ENCODE data around the gene MAP3K21.

MAP3K21 gene

DNA sequence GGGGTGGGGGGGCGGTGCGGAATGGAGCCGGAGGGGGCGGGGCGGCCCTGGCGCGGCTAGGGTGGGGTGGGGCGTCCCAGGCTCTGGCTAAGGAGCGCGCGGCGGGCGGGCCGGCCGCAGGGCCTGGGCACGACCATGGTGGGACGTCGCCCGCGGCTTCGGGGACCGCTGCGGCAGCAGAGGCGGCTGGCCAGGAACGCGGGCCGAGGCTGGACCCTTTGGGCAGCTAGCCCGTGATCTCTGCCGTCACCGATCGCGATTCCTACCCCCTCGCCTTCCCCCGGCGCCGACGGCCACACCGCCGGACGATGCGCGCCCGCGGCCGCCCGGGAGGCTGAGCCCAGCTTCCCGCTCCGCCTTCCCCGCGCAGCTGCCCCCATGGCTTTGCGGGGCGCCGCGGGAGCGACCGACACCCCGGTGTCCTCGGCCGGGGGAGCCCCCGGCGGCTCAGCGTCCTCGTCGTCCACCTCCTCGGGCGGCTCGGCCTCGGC lies at the start of gene MAP3K21:
MAP3K21 (plus strand) TSS at position 74 of the 491 bp plus-strand sequence; CDS start at position 379, 305 bp downstream.
- no peak for FAIRE-seq

DNA sequence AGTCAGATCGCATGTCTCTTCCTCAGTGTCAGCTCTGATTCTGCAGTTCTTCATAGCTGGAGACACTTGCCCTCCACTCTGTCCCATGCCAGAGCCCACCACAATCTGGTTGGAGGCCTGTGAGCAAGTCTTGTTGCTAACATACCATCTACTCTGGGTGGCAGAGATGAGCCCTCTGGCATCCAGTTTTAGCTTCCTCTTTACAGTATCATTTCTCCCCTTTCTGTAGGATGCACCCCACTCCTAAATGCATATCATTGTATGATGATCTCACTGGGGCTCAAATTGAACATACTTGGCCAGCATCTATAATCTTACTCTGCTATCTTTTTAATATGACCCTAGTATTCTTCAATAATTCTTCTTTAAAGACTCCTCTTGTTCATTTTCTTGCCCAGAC lies 48.9 kb upstream of the MAP3K21 start:
- no peak for FAIRE-seq

DNA sequence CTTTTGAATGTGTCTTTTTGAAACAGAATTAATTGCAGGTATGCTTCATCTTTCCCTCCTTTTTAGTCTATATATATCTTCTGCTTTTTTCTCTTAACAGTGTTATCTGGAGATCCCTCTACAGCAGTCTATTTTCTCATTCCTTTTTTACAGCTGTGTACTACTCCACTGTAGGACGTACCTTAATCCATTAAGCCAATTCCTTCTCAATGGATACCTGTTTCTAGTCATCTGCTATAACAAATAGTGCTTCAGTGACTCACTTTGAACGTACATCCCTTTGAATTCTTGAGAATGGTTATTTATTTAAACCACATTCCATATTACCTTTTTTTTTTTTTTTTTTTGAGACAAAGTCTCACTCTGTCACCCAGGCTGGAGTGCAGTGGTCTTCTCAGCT lies 47.6 kb upstream of the MAP3K21 start:
- FAIRE-seq: no peak

DNA sequence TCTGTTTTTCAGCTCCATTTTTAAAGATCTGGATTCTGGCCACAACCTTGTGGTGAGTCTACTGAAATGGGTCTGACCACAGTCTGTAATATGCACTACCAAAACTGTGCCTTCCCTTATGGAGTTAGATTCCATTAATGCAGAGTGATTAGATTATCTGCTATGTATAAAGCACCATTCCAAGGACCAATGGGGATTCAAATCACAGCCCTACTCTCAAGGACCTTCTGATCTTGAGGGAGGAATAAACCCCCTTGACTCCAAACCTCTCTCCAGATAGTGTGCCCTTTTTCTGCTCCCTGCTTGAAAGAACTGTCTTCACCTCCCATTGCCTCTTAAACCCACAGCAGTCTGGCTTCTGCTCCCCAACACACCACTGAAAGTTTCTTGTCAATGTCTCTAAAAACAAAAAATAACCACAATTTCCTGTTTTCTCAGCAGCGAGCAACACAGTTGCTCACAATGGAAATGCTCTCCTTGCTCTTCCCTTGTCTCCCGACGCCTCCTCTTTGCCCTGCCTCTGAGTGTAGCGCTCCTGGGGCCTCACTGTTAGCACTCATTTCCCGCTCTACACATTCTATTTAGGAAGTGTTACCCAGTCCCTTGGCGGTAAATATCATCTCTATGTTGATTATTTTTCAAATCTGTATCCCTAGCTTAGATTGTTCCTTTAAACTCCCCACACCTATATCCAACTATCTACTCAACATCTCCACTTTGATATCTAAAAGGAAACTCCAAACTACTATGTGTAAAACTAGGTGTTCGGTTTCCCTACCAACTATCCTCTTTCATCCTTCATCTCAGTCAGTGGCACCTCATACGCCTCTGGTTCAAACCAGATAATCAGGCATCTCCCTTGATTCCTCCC lies 45.6 kb upstream of the MAP3K21 start:
- no peak for FAIRE-seq

DNA sequence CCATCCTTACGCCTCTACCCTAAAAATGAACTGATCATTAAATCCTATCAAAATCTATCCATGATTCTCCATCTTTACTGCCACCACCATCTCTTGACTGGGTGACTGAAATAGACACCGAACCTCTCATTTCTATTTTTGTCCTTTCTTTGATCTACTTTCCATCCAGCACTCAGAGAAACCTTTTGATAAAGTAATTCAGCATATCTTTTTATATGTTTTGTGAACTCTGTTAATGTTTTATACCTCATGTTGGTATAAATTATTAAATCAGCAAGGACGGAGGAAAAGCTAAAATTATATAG lies 45.0 kb upstream of the MAP3K21 start:
- FAIRE-seq: no peak

DNA sequence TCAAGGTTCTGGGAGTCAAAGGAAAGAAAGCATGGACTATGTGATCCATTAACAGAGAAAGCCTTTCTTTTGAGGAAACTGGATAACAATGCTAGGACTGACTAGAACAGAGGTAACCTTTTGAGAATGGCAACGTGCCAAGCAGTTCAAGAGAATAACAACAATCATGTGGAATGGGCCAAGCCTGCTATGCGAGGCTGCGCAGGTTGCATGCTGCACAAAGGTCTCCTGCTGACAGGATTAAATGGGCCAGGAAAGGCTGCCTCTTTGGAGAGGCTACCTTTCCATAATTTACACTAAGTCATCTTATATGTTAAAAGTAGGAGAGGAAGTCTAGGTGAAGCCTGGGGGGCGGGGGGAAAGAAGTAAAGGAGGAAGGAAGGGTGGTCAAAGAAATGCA lies 37.8 kb upstream of the MAP3K21 start:
- no peak for FAIRE-seq

DNA sequence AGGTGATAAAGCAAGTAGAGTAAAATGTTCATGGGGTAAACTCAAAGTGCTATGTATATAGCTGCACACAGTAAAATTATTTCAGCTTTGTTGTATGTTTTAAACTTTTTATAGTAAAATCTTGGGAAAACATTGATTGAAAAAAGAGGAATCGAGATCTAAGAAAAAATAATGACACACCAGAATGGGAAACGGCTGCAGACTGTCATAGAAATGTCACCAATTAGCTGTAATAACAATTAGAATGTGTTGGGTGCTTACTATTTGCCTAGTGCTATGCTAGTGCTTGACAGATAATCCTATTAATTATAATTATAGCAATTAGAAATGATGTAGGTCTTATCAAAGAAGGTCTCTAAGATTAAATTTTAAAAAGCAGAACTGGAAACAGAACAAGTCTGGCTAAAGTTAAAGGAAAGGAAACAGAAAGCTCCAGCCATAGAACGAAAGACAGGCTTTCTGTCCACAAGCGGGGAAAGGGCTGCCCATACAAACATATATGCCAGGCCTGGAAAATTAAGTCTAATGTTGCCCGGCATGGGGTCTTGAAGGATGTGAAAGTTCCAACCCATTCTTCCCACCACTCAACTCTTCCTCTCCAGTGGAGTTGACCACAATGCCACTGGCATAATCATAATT lies 37.0 kb upstream of the MAP3K21 start:
- FAIRE-seq: no peak

DNA sequence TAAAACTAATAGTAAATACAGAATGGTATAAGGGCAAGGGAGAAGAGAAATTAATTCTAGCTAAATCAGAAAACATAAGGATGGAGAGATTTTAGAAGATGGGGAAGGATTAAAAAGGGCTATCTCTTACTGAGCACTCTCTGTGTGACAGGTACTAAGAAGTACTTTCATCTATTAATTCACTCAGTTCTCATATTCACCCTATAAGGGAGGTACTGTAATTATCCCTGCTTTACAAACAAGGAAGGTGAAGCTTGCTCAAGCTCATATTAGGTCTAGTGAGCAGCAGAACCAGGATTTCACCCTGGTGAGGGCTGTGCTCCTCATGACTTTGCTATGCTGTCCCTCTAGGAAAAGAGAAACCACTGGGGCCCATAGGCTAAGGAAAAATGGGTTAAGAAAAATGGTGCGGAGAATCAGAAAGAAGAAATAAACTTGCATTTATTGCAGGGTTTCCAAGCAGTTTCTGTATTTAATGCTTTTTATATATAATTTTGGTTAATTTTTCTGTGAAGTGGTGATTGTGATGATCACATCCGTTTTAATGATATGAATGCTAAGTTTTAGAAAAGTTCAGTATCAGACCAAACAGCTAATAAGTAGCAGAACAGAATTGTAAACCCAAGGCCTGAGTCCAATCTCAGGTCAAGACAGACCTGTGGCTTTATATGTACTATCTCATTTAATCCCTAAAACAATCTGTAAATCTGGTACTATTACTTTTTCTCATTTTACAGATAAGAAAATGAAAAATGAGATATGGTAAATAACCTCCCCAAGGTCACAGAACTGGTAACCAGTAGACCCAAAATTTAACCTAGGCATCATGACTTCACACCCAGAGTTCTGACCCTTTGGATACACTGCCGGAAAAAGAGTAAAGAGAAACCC lies 33.7 kb upstream of the MAP3K21 start:
- FAIRE-seq: no peak

DNA sequence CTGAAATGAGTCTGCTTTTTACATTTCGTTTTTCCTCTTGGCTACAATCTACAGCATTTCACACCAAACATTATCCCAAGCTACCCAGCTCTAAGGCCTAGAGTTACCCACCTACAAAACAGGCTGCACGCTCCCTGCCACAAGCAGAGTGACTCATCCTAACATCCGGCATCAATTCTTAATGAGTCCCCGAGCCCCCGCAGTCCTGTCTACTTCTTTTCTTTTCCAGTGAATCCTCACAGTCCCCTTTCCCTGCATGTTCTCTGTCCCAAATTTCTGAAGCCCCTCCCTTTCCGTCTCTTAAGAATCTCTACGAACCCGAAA lies 32.6 kb upstream of the MAP3K21 start:
- no peak for FAIRE-seq

DNA sequence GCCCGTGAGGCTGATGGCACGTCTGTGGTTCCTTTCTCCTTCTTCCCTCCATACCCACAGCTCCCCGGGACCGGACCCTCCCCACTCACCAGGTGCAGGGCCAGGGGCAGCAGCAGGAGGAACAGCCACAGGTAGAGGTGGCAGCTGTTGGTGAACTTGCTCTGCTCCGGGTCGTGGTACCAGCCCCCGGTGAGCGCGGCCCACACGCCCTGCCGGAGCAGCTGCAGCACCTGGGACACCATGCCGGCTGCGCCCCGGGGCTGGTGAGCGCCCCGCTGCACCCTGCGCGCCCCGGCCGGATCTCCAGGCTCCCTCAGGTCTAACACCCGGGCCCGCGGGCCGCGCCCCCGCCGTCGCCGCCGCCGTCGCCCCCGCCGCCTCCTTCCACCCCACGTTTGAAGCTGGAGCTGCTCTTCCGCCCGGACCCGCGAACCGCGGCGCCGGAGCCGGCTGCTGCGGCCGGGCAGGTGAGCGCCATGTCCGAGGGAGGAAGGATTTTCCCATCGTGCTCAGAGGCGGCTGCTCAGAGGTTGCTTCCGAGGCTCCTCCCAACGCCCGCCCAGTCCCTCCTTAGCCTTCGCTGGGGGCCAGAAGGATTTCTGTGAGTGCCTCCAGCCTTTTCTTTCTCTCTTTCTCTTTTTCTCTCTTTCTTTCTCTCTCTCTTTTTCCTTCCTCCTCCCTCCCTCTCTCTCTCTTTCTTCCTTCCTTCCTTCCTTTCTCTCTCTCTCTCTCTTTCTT lies 32.1 kb upstream of the MAP3K21 start, which contains the start of gene PCNX2:
PCNX2 (minus strand) TSS at position 489 of the 738 bp plus-strand sequence; CDS start at position 242, 247 bp downstream.
- FAIRE-seq: no peak

DNA sequence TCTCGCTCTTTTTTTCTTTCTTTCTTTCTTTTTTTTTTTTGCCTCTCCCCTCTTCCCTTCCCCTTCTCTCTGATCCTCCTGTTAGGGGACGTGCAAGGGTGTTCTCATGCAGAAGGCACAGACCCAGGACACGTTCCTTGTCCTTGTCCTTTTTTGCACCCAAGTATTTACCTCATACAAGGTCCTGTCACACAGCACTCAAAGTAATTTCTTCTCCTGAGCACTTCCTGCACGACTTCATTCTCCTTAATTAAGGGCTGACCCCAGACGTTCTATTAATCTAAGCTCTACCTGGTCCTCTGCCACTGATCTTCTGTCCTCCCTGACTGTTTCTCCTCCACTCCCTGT lies 31.6 kb upstream of the MAP3K21 start:
- no peak for FAIRE-seq

DNA sequence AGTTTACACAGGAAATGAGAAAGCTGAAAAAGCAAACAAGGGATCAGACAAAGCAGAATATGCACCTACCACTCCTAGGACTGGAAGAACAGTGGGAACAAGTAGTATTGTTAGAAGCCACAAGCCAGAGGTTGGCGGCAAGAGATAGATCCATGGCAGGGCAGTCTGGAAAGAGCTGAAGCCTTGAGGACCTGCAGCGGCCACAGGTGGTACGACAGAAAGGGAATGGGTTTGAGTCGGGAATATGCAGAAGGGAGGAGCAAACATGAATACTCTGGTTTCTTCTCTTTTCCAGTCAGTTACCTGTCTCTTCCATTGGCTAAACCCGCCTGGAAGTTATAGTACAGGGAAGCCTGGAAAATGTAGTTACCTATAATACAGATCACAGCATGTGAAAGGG lies 28.1 kb upstream of the MAP3K21 start:
- FAIRE-seq: no peak

DNA sequence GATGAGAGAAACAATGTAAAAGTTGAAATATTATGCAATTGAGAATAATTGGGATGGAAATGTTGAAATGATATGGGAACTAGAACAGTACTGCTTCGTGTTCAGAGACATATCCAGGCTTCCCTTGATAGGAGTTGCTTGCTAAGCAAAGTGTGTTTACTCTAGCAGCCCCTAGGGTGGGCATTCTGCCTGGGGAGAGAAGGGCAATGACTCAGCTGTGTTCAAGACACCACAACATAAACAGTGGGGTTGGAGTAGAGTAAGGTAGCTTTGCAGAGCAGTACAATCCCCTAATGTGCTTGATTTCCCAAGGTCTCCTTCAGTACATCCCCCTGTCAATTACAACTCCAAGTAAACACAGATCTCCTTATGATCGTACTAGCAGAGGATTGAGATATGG lies 27.2 kb upstream of the MAP3K21 start:
- no peak for FAIRE-seq

DNA sequence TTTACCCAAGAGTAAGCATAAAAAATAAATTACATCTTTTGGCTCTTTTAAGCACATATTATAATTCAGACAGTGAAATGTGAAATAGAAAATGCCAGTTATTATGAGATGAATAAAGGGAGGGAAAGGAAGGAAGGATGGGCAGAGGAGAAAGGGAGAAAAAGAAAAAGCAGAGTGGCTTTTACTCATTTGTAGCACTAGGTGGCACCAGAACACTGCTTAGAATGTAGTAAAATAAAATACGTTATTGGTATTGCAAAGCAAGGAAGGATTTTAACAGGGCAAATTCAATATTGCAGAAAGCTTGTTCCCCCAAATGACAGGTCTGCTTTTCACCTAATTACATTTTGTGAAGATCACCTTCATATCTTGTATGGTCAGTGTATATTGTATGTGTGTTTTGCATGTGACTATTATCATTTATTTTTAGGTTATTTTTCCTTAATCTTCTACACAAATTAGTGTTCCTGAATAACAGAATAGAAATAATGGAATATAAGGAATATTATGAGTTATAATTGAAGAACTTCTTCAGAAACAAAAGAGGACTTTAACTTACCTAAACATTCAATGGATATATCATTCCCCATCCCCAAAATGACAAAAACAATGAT lies 22.9 kb upstream of the MAP3K21 start:
- peak; percentile 79 for FAIRE-seq

DNA sequence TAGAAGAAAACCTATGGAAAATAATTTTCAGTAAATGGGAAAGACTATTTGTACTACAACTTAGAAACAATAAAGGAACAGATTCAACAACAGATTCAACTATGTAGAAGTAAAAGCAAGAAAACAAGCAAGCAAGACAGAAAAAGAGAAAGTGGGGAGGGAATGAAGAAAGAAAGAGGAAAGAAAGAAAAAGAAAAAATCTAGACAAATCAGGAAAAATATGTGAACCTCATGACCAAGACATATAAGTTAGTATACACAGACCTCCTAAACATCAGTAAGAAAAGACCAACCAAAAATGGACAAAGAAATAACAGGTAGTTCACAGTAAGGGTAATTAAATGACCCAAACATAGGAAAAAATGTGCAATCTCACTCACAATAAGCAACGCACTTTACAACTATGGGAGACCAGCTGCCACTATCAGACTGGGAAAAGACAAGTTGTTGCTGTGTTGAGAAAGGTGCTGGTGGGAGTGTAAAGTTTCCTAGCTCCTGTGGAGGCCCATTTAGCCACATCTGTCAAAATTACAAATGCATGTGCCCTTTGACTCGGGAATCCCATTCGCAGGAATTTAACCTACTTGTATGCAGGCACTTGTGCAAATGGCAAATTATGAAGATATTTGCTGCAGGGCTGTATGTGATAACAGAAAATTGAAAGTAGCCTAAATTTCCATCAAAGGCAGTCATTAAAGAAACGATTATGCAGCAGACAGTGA lies 13.9 kb upstream of the MAP3K21 start:
- no peak for FAIRE-seq

DNA sequence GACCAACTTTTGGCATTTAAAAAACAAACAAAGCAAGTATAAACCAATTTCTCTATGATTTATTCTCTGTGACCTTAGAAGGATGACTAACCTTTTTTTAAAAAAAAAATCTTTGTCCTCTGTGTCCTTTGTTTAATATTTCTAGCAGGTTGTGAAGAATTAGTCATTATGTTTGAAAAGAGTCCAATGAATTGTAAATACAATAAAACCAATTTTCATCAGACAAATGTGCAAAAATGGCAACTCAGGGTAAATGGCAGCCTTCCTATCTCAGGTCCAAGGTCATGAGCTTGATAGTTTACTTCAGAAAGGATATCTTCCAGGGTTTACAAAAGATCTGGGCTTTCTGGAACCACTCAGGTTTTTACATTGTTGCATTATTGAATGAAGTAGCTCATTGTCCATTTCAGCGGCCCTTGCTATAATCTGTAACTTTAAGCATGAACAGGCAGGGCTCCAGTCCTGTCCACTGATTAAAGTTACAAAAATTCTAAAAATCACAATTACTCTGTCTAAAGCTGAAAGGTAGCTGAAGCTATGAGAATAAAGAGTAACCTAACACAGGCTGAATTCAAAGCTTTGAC lies 11.7 kb upstream of the MAP3K21 start:
- no peak for FAIRE-seq

DNA sequence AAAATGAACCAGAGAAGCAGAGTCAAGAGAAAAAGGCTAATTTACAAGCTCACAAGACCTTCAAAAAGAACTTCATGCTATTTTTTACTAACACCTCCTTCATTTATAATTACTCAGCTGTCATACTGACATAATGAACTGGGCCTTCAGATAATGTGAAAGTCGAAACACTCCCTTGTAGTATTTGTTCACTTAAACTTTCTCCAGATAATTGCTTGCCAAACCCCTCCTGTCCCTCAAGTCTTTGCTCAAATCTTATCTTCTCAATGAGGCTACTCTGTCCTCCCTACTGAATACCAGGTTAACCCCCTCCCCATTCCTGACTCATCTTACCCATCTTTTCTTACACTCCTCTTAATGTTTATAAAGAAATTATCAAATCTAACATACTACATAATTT lies 11.1 kb upstream of the MAP3K21 start:
- no peak for FAIRE-seq

DNA sequence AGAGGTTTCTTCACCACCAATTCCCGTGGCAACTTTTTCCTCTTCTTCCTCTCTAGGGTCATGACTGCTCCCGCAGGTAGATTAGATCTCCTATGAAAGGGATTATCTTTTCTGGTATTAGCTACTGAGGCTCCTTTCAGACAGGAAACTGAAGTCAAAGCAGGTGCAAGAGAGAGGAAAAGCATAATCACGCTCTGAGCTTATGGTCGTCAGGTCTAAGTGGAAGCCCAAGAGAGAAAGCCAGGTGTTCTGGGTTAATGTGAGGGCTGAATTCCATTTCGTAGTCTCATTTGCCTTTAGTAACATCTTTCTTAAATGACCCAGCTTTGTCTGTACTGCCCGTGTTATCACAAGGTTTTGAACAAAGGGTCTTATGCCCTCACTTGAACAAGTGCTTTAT lies 8.3 kb upstream of the MAP3K21 start:
- no peak for FAIRE-seq

DNA sequence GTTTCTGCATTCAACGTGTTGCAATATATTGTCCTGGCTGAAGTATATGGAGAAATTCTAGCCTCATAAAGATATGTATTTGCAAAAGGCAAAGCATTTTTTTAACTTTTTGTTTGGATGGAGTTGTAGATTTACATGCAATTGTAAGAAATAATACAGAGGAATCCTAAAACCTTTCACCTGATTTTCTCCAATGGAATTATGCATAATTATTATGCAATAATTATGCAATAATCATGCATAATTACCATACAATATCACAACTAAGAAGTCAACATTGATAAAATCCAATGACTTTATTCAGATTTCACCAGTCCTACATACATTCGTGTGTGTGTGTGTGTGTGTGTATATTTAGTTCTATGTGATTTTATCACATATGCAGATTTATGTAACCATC lies 7.5 kb upstream of the MAP3K21 start:
- FAIRE-seq: no peak

DNA sequence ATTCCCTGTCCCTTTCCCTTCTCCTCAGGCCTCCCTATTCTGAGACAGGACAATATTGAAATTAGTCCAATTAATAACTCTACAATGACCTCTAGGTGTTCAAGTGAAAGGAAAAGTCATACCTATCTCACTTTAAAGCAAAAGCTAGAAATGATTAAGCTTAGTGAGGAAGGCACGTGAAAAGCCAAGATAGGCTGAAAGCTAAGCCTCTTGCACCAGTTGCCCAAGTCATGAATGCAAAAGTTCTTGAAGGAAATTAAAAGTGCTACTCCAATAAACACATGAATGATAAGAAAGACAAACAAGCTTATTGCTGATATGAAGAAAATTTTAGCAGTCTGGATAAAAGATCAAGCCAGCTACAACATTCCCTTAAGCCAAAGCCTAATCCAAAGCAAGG lies 3.8 kb upstream of the MAP3K21 start:
- no peak for FAIRE-seq

DNA sequence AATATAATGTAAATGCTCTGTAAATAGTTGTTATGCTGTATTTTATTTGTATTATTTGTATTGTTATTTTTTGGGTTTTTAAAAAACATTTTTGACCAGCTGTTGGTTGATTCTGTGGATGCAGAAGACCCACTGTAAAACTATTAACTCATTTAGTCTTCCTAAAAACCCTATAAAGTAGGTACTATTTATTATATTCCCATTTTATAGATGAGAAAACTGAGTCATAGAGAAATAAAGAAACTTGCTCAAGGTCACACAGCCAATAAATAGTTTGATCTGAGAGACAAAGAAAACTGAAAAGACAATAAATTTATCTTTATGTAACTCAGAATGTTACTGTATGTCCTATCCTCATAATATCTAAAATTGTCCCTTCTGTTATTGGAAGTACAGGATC lies 1.2 kb upstream of the MAP3K21 start:
- FAIRE-seq: no peak

Data from endometrium (tissue), 2 donors.